A375 (cell line): ENCODE measurements around the gene CD1B. TPM values are rescaled to one million over a fixed set of nuclear protein-coding genes. Genes with fewer than 3 reads are reported as not detected.

Experiments used
- total RNA-seq: library from RNA; depleted of rRNA; stranded (reverse); fragments of >200 nt; shearing (Covaris generic); gene quantifications from 2 replicates; pipeline ENCODE4 v1.2.3, GENCODE V29; 2014; rRNA removed

Gene CD1B
- not detected in 2 replicates for total RNA-seq

GRCh38 chr1:158331481-158332150 lies at the start of gene CD1B:
TSS of gene CD1B (minus strand) at chr1:158331531. CDS start at chr1:158331423, 108 bp downstream.

GRCh38 chr1:158353303-158354075 lies 22.2 kb upstream of the CD1B start, which contains the start of gene CD1E:
TSS of gene CD1E (plus strand) at chr1:158353894. CDS start at chr1:158353989, 95 bp downstream.

GRCh38 chr1:158289811-158290210 lies 41.5 kb downstream of the CD1B start, which contains the start of gene CD1C:
TSS of gene CD1C (plus strand) at chr1:158289923. CDS start at chr1:158290065, 142 bp downstream.

Other genes starting within 250 kb of the CD1B start
- 1.5 and 1.8 TPM in 2 replicates for gene CD1D, start 150.6 kb downstream of the CD1B start, total RNA-seq
- not detected in 2 replicates for gene CD1A, start 77.1 kb downstream of the CD1B start, total RNA-seq
- gene CD1C, start 41.6 kb downstream of the CD1B start, total RNA-seq, result not detected in 2 replicates
- gene CD1E, start 22.4 kb upstream of the CD1B start, total RNA-seq, result not detected in 2 replicates
- gene OR10T2, start 67.9 kb upstream of the CD1B start, total RNA-seq, result not detected in 2 replicates
- not detected in 2 replicates for gene OR10K2, start 94.7 kb upstream of the CD1B start, total RNA-seq
- gene OR10K1, start 130.3 kb upstream of the CD1B start, total RNA-seq, result not detected in 2 replicates
- gene OR10R2, start 140.7 kb upstream of the CD1B start, total RNA-seq, result not detected in 2 replicates
- gene OR6Y1, start 222.9 kb upstream of the CD1B start, total RNA-seq, result not detected in 2 replicates
- gene OR6P1, start 239.0 kb upstream of the CD1B start, total RNA-seq, result not detected in 2 replicates
- gene OR10X1, start 248.4 kb upstream of the CD1B start, total RNA-seq, result not detected in 2 replicates